ENCODE data around the gene ASB9. TPM values are rescaled to one million over a fixed set of nuclear protein-coding genes. Genes with fewer than 3 reads are reported as not detected.

The ASB9 gene
- total RNA-seq, 1 donor from 2014 or later: 3.7 TPM

GRCh38 chrX:15245896-15246295, 24.0 kb downstream of the ASB9 start:
- no peaks in the 10 kb centered on the region for H3K4me1 ChIP-seq (ENCODE audit: control insufficient read depth in 3 of 3, insufficient read depth in 3 of 3, low read length in 3 of 3)

GRCh38 chrX:15244421-15244820, 25.5 kb downstream of the ASB9 start:
- H3K36me3 ChIP-seq (ENCODE audit: control insufficient read depth in 3 of 3, insufficient read depth in 3 of 3, low read length in 3 of 3): no peaks in the 10 kb centered on the region
- no peaks in the 10 kb centered on the region for H3K9me3 ChIP-seq (ENCODE audit: control insufficient read depth in 3 of 3, low read length in 3 of 3)
- no peak overlapping the region for H3K27ac ChIP-seq (ENCODE audit: low read depth, low read length)
- H3K9ac ChIP-seq (ENCODE audit: low read depth in 1 of 3, low read length in 3 of 3): no peak overlapping the region
- H3K4me1 ChIP-seq (ENCODE audit: control insufficient read depth in 3 of 3, insufficient read depth in 3 of 3, low read length in 3 of 3): no peaks in the 10 kb centered on the region
- H3K27me3 ChIP-seq (ENCODE audit: control insufficient read depth in 3 of 3, insufficient read depth in 3 of 3, low read length in 3 of 3): no peaks in the 10 kb centered on the region
- no peak overlapping the region for H3K4me3 ChIP-seq (ENCODE audit: low read length in 3 of 3)

More at GRCh38 chrX:15245896-15246295, 24.0 kb downstream of the ASB9 start:
- Histone ChIP-seq H3K9me3 (ENCODE audit: control insufficient read depth in 3 of 3, low read length in 3 of 3) (no peaks in the 10 kb centered on the region), H3K36me3 (ENCODE audit: control insufficient read depth in 3 of 3, insufficient read depth in 3 of 3, low read length in 3 of 3) (no peaks in the 10 kb centered on the region), H3K9ac (ENCODE audit: low read depth in 1 of 3, low read length in 3 of 3) (no peak overlapping the region), H3K4me3 (ENCODE audit: low read length in 3 of 3) (no peak overlapping the region), H3K27ac (ENCODE audit: low read depth, low read length) (no peak overlapping the region), H3K27me3 (ENCODE audit: control insufficient read depth in 3 of 3, insufficient read depth in 3 of 3, low read length in 3 of 3) (no peaks in the 10 kb centered on the region)

- Histone ChIP-seq H3K4me3 (ENCODE audit: low read length in 3 of 3) (no peak overlapping the region), H3K9ac (ENCODE audit: low read depth in 1 of 3, low read length in 3 of 3) (no peak overlapping the region), H3K27ac (ENCODE audit: low read depth, low read length) (no peak overlapping the region), H3K36me3 (ENCODE audit: control insufficient read depth in 3 of 3, insufficient read depth in 3 of 3, low read length in 3 of 3) (no peaks in the 10 kb centered on the region), H3K4me1 (ENCODE audit: control insufficient read depth in 3 of 3, insufficient read depth in 3 of 3, low read length in 3 of 3) (no peaks in the 10 kb centered on the region), H3K9me3 (ENCODE audit: control insufficient read depth in 3 of 3, low read length in 3 of 3) (no peaks in the 10 kb centered on the region), H3K27me3 (ENCODE audit: control insufficient read depth in 3 of 3, insufficient read depth in 3 of 3, low read length in 3 of 3) (no peaks in the 10 kb centered on the region)
Measured at GRCh38 chrX:15242899-15243555, 26.9 kb downstream of the ASB9 start.

- no peaks in the 10 kb centered on the region for H3K4me1 ChIP-seq (ENCODE audit: control insufficient read depth in 3 of 3, insufficient read depth in 3 of 3, low read length in 3 of 3)
Measured at GRCh38 chrX:15241301-15241700, 28.6 kb downstream of the ASB9 start.

GRCh38 chrX:15240414-15240813, 29.5 kb downstream of the ASB9 start:
- no peaks in the 10 kb centered on the region for H3K9me3 ChIP-seq (ENCODE audit: control insufficient read depth in 3 of 3, low read length in 3 of 3)
- no peaks in the 10 kb centered on the region for H3K27me3 ChIP-seq (ENCODE audit: control insufficient read depth in 3 of 3, insufficient read depth in 3 of 3, low read length in 3 of 3)
- H3K4me1 ChIP-seq (ENCODE audit: control insufficient read depth in 3 of 3, insufficient read depth in 3 of 3, low read length in 3 of 3): no peaks in the 10 kb centered on the region
- H3K4me3 ChIP-seq (ENCODE audit: low read length in 3 of 3): no peak overlapping the region
- no peaks in the 10 kb centered on the region for H3K36me3 ChIP-seq (ENCODE audit: control insufficient read depth in 3 of 3, insufficient read depth in 3 of 3, low read length in 3 of 3)
- H3K27ac ChIP-seq (ENCODE audit: low read depth, low read length): no peak overlapping the region
- H3K9ac ChIP-seq (ENCODE audit: low read depth in 1 of 3, low read length in 3 of 3): no peak overlapping the region

More at GRCh38 chrX:15241301-15241700, 28.6 kb downstream of the ASB9 start:
- no peaks in the 10 kb centered on the region for H3K36me3 ChIP-seq (ENCODE audit: control insufficient read depth in 3 of 3, insufficient read depth in 3 of 3, low read length in 3 of 3)
- no peak overlapping the region for H3K27ac ChIP-seq (ENCODE audit: low read depth, low read length)
- H3K4me3 ChIP-seq (ENCODE audit: low read length in 3 of 3): no peak overlapping the region
- no peaks in the 10 kb centered on the region for H3K9me3 ChIP-seq (ENCODE audit: control insufficient read depth in 3 of 3, low read length in 3 of 3)
- no peak overlapping the region for H3K9ac ChIP-seq (ENCODE audit: low read depth in 1 of 3, low read length in 3 of 3)
- H3K27me3 ChIP-seq (ENCODE audit: control insufficient read depth in 3 of 3, insufficient read depth in 3 of 3, low read length in 3 of 3): no peaks in the 10 kb centered on the region

GRCh38 chrX:15236146-15236545, 33.7 kb downstream of the ASB9 start:
- no peaks in the 10 kb centered on the region for H3K4me1 ChIP-seq (ENCODE audit: control insufficient read depth in 3 of 3, insufficient read depth in 3 of 3, low read length in 3 of 3)
- H3K27ac ChIP-seq (ENCODE audit: low read depth, low read length): no peak overlapping the region
- no peak overlapping the region for H3K9ac ChIP-seq (ENCODE audit: low read depth in 1 of 3, low read length in 3 of 3)
- H3K4me3 ChIP-seq (ENCODE audit: low read length in 3 of 3): no peak overlapping the region
- peaks cover 0 to 5% (median 0%) of the 10 kb centered on the region in 3 donors for H3K27me3 ChIP-seq (ENCODE audit: control insufficient read depth in 3 of 3, insufficient read depth in 3 of 3, low read length in 3 of 3)
- H3K9me3 ChIP-seq (ENCODE audit: control insufficient read depth in 3 of 3, low read length in 3 of 3): peaks cover 0 to 2% (median 0%) of the 10 kb centered on the region in 3 donors
- H3K36me3 ChIP-seq (ENCODE audit: control insufficient read depth in 3 of 3, insufficient read depth in 3 of 3, low read length in 3 of 3): no peaks in the 10 kb centered on the region

- no peak overlapping the region for H3K9ac ChIP-seq (ENCODE audit: low read depth in 1 of 3, low read length in 3 of 3)
- no peak overlapping the region for H3K4me3 ChIP-seq (ENCODE audit: low read length in 3 of 3)
- H3K4me1 ChIP-seq (ENCODE audit: control insufficient read depth in 3 of 3, insufficient read depth in 3 of 3, low read length in 3 of 3): no peaks in the 10 kb centered on the region
- H3K36me3 ChIP-seq (ENCODE audit: control insufficient read depth in 3 of 3, insufficient read depth in 3 of 3, low read length in 3 of 3): no peaks in the 10 kb centered on the region
- peaks cover 0 to 5% (median 0%) of the 10 kb centered on the region in 3 donors for H3K27me3 ChIP-seq (ENCODE audit: control insufficient read depth in 3 of 3, insufficient read depth in 3 of 3, low read length in 3 of 3)
- peaks cover 0 to 2% (median 0%) of the 10 kb centered on the region in 3 donors for H3K9me3 ChIP-seq (ENCODE audit: control insufficient read depth in 3 of 3, low read length in 3 of 3)
- no peak overlapping the region for H3K27ac ChIP-seq (ENCODE audit: low read depth, low read length)
Measured at GRCh38 chrX:15235001-15235400, 34.9 kb downstream of the ASB9 start.

GRCh38 chrX:15233416-15234015, 36.4 kb downstream of the ASB9 start:
- H3K4me3 ChIP-seq (ENCODE audit: low read length in 3 of 3): no peak overlapping the region
- peaks cover 0 to 2% (median 0%) of the 10 kb centered on the region in 3 donors for H3K9me3 ChIP-seq (ENCODE audit: control insufficient read depth in 3 of 3, low read length in 3 of 3)
- H3K36me3 ChIP-seq (ENCODE audit: control insufficient read depth in 3 of 3, insufficient read depth in 3 of 3, low read length in 3 of 3): no peaks in the 10 kb centered on the region
- H3K27ac ChIP-seq (ENCODE audit: low read depth, low read length): no peak overlapping the region
- H3K9ac ChIP-seq (ENCODE audit: low read depth in 1 of 3, low read length in 3 of 3): no peak overlapping the region
- H3K27me3 ChIP-seq (ENCODE audit: control insufficient read depth in 3 of 3, insufficient read depth in 3 of 3, low read length in 3 of 3): peaks cover 0 to 5% (median 0%) of the 10 kb centered on the region in 3 donors
- no peaks in the 10 kb centered on the region for H3K4me1 ChIP-seq (ENCODE audit: control insufficient read depth in 3 of 3, insufficient read depth in 3 of 3, low read length in 3 of 3)

GRCh38 chrX:15224747-15225146, 45.1 kb downstream of the ASB9 start:
- Histone ChIP-seq H3K27ac (ENCODE audit: low read depth, low read length) (no peak overlapping the region), H3K27me3 (ENCODE audit: control insufficient read depth in 3 of 3, insufficient read depth in 3 of 3, low read length in 3 of 3) (no peaks in the 10 kb centered on the region), H3K9ac (ENCODE audit: low read depth in 1 of 3, low read length in 3 of 3) (no peak overlapping the region), H3K4me3 (ENCODE audit: low read length in 3 of 3) (no peak overlapping the region), H3K4me1 (ENCODE audit: control insufficient read depth in 3 of 3, insufficient read depth in 3 of 3, low read length in 3 of 3) (no peaks in the 10 kb centered on the region), H3K36me3 (ENCODE audit: control insufficient read depth in 3 of 3, insufficient read depth in 3 of 3, low read length in 3 of 3) (no peaks in the 10 kb centered on the region), H3K9me3 (ENCODE audit: control insufficient read depth in 3 of 3, low read length in 3 of 3) (peaks cover 0 to 3% (median 0%) of the 10 kb centered on the region in 3 donors)

GRCh38 chrX:15221321-15221720, 48.6 kb downstream of the ASB9 start:
- Histone ChIP-seq H3K27ac (ENCODE audit: low read depth, low read length) (no peak overlapping the region), H3K4me1 (ENCODE audit: control insufficient read depth in 3 of 3, insufficient read depth in 3 of 3, low read length in 3 of 3) (no peaks in the 10 kb centered on the region), H3K9me3 (ENCODE audit: control insufficient read depth in 3 of 3, low read length in 3 of 3) (peaks cover 0 to 3% (median 0%) of the 10 kb centered on the region in 3 donors), H3K4me3 (ENCODE audit: low read length in 3 of 3) (no peak overlapping the region), H3K36me3 (ENCODE audit: control insufficient read depth in 3 of 3, insufficient read depth in 3 of 3, low read length in 3 of 3) (no peaks in the 10 kb centered on the region), H3K9ac (ENCODE audit: low read depth in 1 of 3, low read length in 3 of 3) (no peak overlapping the region), H3K27me3 (ENCODE audit: control insufficient read depth in 3 of 3, insufficient read depth in 3 of 3, low read length in 3 of 3) (no peaks in the 10 kb centered on the region)

Data from skeletal muscle tissue (tissue), 4 donors.